Measurements from ENCODE around the gene TFDP1.

Gene TFDP1, protein sequence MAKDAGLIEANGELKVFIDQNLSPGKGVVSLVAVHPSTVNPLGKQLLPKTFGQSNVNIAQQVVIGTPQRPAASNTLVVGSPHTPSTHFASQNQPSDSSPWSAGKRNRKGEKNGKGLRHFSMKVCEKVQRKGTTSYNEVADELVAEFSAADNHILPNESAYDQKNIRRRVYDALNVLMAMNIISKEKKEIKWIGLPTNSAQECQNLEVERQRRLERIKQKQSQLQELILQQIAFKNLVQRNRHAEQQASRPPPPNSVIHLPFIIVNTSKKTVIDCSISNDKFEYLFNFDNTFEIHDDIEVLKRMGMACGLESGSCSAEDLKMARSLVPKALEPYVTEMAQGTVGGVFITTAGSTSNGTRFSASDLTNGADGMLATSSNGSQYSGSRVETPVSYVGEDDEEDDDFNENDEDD

DNA sequence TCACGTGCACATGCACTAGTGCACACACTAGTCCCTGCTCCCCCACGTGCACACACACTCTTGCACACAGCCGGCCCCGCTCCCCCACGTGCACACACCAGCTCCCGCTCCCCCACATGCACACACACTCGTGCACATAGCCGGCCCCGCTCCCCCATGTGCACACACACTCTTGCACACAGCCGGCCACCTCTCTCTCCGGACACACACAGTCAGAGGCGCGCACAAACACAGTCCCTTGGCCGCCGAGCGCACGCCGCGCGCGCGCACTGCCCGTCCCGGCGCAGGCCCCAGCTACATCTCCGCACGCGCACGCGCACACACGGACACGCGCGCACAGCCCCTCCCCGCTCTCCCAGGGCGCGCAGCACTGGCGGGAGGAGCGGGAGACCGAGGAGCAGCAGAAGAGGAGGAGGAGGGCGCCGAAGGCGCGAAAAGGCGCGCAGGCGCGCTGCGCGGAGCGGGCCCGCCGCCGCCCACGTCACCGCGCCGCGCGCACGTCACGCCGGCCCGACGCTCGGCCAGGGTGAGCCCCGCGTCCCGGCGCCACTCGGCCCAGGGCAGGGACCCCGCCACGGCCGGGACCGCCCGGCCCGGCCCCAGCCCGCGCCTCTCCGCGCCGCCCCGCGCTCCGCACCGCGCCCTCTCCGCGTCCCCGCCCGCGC lies at the start of gene TFDP1:
TSS of gene TFDP1 (plus strand) at position 549 of the 665 bp plus-strand sequence. CDS start 1,085 bp downstream, outside the sequence.
- H3K27ac ChIP-seq, result peak within 1 kb of the TSS in 1 of 2 donors; percentile 60
- peak within 1 kb of the TSS; percentile 80 for H3K4me3 ChIP-seq
- peak; percentile 77 for DNase-seq (ENCODE audit: low spot score)
- TF ChIP-seq, protein P1, sequence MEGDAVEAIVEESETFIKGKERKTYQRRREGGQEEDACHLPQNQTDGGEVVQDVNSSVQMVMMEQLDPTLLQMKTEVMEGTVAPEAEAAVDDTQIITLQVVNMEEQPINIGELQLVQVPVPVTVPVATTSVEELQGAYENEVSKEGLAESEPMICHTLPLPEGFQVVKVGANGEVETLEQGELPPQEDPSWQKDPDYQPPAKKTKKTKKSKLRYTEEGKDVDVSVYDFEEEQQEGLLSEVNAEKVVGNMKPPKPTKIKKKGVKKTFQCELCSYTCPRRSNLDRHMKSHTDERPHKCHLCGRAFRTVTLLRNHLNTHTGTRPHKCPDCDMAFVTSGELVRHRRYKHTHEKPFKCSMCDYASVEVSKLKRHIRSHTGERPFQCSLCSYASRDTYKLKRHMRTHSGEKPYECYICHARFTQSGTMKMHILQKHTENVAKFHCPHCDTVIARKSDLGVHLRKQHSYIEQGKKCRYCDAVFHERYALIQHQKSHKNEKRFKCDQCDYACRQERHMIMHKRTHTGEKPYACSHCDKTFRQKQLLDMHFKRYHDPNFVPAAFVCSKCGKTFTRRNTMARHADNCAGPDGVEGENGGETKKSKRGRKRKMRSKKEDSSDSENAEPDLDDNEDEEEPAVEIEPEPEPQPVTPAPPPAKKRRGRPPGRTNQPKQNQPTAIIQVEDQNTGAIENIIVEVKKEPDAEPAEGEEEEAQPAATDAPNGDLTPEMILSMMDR (IDR thresholded peaks at IDR 0.05), result no peak

DNA sequence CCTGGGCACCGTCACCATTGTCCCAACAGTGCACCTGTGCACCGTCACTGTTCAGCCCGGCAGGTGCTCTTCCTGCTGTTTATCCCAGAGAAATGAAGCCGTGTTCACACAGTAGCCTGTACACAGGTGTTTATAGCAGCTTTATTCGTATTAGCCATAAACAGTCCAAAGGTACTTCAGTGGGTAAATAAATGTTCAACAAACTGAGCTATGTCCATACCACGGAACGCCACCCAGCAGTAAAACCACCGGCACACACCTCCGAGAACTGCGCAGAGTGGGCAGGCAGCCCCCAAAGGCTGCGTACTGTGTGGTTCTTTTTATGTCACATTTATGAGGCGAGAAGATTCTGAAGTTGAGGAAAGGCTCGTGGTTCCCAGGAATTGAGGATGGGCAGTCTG lies 49.2 kb upstream of the TFDP1 start:
- H3K27ac ChIP-seq, result no peak overlapping the region
- TF ChIP-seq, protein P1 (IDR thresholded peaks at IDR 0.05), result no peak
- no peak for DNase-seq (ENCODE audit: low spot score)
- no peak overlapping the region for H3K4me3 ChIP-seq

DNA sequence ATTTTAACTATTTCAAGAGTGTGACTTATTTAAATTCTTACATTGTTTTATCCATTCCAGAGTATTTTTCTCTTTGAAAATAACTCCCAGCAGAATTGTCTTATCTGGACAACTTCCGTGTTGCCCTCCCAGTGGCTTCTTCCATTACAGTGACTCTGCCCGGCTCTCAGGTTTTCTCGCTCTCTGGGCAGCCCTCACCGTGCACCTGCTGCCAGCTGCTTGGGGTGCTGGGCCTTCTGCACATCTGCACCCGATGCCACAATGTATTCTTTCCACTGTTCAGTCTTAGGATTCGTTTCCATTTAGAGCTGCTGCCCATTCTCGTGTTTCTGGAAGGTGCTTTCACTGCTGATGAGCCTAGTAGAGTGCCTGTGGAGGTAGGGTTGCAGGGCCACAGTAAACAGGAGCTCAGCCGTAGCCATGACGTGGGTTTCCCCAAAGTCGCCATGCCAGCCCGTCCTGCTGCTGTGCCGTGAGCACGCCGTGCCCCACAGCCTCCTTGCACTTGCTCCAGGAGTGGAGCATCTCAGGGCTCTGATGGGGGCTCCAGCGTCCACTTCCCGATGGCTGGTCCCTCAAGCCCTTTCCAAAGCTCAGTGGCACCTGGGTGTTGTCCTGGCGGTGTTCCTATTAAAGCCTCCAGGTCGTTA lies 48.0 kb upstream of the TFDP1 start:
- TF ChIP-seq, protein P1 (IDR thresholded peaks at IDR 0.05), result no peak
- Histone ChIP-seq H3K27ac (no peak overlapping the region), H3K4me3 (no peak overlapping the region)
- no peak for DNase-seq (ENCODE audit: low spot score)

DNA sequence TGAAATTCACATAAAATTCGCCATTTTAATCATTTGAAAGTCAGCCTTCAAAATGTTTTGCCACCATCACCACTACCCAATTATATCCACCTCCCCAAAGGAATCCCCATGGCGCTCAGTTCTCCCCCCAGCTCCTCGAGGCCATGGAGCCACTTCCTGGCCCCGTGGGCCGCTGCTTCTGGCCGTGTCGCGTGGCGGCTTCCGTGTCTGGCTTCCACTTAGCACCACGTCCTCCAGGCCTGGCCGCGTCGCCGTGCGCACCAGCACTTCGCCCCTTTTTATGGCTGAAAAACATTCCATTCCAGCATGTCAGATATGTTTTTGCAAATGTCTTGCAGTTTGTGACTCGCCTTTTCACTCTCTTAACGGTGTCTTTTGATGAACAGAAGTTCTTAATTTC lies 47.3 kb upstream of the TFDP1 start:
- Histone ChIP-seq H3K4me3 (no peak overlapping the region), H3K27ac (no peak overlapping the region)
- TF ChIP-seq, protein P1 (IDR thresholded peaks at IDR 0.05), result no peak
- no peak for DNase-seq (ENCODE audit: low spot score)

DNA sequence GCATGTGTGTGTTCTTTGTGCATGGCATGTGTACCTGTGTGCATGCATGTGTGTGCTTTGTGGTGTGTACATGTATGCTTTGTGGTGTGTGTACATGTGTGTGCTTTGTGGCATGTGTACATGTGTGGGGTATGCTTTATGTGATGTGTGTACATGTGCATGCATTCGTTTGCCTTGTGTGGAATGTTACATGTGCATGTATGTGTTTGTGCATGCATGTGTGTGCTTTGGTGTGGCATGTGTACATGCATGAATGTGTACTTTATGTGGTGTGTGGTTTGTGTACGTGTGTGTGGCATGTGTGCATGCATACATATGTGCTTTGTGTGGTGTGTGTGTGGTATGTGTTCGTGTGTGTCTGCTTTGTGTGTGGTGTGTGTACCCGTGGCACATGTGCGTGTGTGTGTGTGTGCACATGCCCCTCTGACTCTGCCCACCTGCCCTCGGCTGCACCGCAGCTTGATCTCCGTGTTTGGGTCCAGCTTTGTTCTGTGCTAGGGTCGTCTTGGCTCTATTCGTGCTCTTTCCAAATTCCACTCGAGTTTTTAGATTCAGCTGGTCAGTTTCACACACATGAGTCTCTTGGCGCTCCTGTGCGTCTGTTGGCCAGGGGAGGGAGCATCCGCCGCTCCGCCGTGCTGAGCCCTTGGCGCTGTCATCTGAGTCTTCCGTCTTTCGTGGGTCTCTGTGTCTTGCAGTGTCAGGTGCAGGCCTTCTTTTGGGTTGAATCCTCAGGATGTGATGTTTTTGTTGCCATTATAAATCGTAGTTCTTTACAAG lies 46.5 kb upstream of the TFDP1 start:
- Histone ChIP-seq H3K27ac (no peak overlapping the region), H3K4me3 (no peak overlapping the region)
- DNase-seq (ENCODE audit: low spot score), result no peak
- TF ChIP-seq, protein P1 (IDR thresholded peaks at IDR 0.05), result no peak

DNA sequence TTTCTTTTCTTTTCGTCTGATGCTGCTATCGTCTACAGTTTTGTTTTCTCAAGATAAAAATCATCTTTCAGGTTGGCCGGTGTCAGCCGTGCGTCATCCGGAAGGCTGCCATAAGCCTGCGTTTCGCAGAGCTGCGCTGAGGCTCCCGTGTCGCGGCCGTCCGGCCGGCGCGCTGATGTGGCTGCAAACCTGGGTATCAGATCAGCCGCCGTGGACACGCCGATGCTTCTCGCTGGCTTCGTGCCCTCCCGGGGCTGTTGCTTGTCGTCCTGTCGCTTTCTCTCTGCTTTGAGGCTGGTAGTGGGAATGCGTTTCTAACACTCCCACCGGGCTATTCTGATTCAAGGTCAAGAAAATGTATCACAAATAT lies 45.9 kb upstream of the TFDP1 start:
- DNase-seq (ENCODE audit: low spot score), result no peak
- Histone ChIP-seq H3K4me3 (no peak overlapping the region), H3K27ac (no peak overlapping the region)
- TF ChIP-seq, protein P1 (IDR thresholded peaks at IDR 0.05), result no peak
